CD4-positive, alpha-beta T cell treated with Interleukin-12 subunit alpha and Interleukin-12 subunit beta, for 1 hour (primary cell): ENCODE measurements around the gene PRM1.
"Not testable (repeated sequence)": the region's sequence is repeated elsewhere in the genome, so short reads cannot be mapped to it uniquely, and the experiment has no call there.

Source experiments
- DNase-seq: peaks from one replicate; pipeline ENCODE4 v3.0.0-alpha.2; 2020

PRM1 gene

GRCh38 chr16:11296706-11297491, 15.8 kb upstream of the PRM1 start:
- DNase-seq = no peak

- DNase-seq = no peak
Observed at GRCh38 chr16:11296351-11296705, 15.2 kb upstream of the PRM1 start.

- no peak for DNase-seq
Observed at GRCh38 chr16:11295672-11296071, 14.5 kb upstream of the PRM1 start.

GRCh38 chr16:11292076-11292748, 11.1 kb upstream of the PRM1 start:
- DNase-seq = no peak

- no peak for DNase-seq
Observed at GRCh38 chr16:11291091-11291703, 10.1 kb upstream of the PRM1 start.

- DNase-seq = no peak
Observed at GRCh38 chr16:11290102-11290893, 9.2 kb upstream of the PRM1 start.

GRCh38 chr16:11289696-11290095, 8.6 kb upstream of the PRM1 start:
- DNase-seq = not testable (repeated sequence)

GRCh38 chr16:11289202-11289601, 8.1 kb upstream of the PRM1 start:
- no peak for DNase-seq

- no peak for DNase-seq
Observed at GRCh38 chr16:11285842-11286241, 4.7 kb upstream of the PRM1 start.

- no peak for DNase-seq
Observed at GRCh38 chr16:11283820-11284248, 2.7 kb upstream of the PRM1 start.

- no peak for DNase-seq
Observed at GRCh38 chr16:11278681-11279628, 2.2 kb downstream of the PRM1 start.

- DNase-seq = no peak
Observed at GRCh38 chr16:11277607-11278337, 3.4 kb downstream of the PRM1 start.

- no peak for DNase-seq
Observed at GRCh38 chr16:11276896-11277593, 4.1 kb downstream of the PRM1 start.

- no peak for DNase-seq
Observed at GRCh38 chr16:11276143-11276895, 4.8 kb downstream of the PRM1 start, which contains the start of gene PRM2. PRM2 (minus strand) TSS chr16:11276480; CDS start chr16:11276370, 110 bp downstream.

- no peak for DNase-seq
Observed at GRCh38 chr16:11274964-11275363, 6.2 kb downstream of the PRM1 start.

- no peak for DNase-seq
Observed at GRCh38 chr16:11273721-11274324, 7.3 kb downstream of the PRM1 start.

GRCh38 chr16:11272921-11273720, 8.0 kb downstream of the PRM1 start, which contains the start of gene PRM3:
PRM3 (minus strand) TSS chr16:11273629; CDS start chr16:11273595, 34 bp downstream.
- DNase-seq = no peak

GRCh38 chr16:11272484-11272883, 8.6 kb downstream of the PRM1 start:
- no peak for DNase-seq
